Measurements from ENCODE around the gene MEI1. TPM values are rescaled to one million over a fixed set of nuclear protein-coding genes. Genes with fewer than 3 reads are reported as not detected.
A peak's percentile ranks its signal among the peaks of the same experiment; 100 is the strongest.
"Not testable (repeated sequence)": the region's sequence is repeated elsewhere in the genome, so short reads cannot be mapped to it uniquely, and the experiment has no call there.

The MEI1 gene
- total RNA-seq, 3 donors from 2014 or later: 13.4 to 21.6 (median 17.1) TPM

DNA sequence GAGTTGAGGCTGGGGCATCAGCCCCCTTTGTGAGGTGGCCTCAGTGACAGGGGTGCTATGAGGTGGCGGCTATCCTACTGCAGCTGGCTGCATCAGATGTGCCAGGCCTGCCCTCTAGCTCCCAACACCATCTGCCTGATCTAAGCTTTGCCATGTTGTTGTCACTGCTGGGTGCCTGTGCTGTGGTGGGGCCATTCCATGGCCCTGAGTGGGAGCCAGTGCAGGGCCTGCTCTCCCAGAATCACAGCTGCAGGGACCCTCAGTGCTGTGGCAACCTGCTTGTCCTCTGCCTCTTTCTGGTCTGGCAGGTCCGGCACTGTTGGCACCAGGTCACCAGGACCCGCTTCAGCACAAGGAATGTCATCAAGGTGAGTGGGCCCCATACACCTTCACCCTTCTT lies 8.8 kb upstream of the MEI1 start:
- DNase-seq: no peak
- ATAC-seq: no peak
- peaks cover 28% of the 10 kb centered on the region for H3K4me1 Mint-ChIP-seq (ENCODE audit: low read depth)
- H3K36me3 Mint-ChIP-seq (ENCODE audit: insufficient read depth): peaks cover 7% of the 10 kb centered on the region
- peak overlapping the region; percentile 99 for H3K4me3 Mint-ChIP-seq
- H3K27me3 Mint-ChIP-seq (ENCODE audit: low read depth): no peaks in the 10 kb centered on the region
- no peaks in the 10 kb centered on the region for H3K9me3 Mint-ChIP-seq

GRCh38 chr22:41695211-41695610 lies 4.1 kb upstream of the MEI1 start:
- Mint-ChIP-seq H3K27me3 (ENCODE audit: low read depth) (no peaks in the 10 kb centered on the region), H3K4me3 (no peak overlapping the region), H3K4me1 (ENCODE audit: low read depth) (peaks cover 16% of the 10 kb centered on the region), H3K9me3 (no peaks in the 10 kb centered on the region), H3K36me3 (ENCODE audit: insufficient read depth) (peaks cover 3% of the 10 kb centered on the region)
- ATAC-seq (no peak), DNase-seq (no peak)

DNA sequence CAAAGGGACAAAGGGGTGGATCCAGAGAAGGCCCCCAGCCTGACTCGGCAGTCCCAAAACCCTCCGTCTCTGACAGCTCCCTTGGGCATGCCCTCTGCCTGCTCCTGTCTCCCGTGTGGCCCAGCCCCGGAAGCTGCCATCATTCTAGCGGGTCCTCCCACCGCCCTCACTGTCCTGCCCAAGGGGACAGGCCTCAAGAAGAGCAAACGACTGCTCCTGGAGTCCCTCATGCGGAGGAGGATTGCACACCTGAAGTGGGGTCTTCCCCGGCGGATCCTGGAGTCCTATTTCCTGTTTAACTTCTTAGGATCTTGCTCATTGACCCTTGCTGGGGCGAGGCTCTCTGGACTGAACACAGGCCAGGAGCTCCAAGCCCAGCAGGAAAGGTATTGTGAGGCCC lies 2.6 kb upstream of the MEI1 start:
- no peak for ATAC-seq
- no peaks in the 10 kb centered on the region for H3K27me3 Mint-ChIP-seq (ENCODE audit: low read depth)
- no peaks in the 10 kb centered on the region for H3K36me3 Mint-ChIP-seq (ENCODE audit: insufficient read depth)
- no peak overlapping the region for H3K4me3 Mint-ChIP-seq
- DNase-seq: no peak
- peaks cover 9% of the 10 kb centered on the region for H3K4me1 Mint-ChIP-seq (ENCODE audit: low read depth)
- H3K9me3 Mint-ChIP-seq: no peaks in the 10 kb centered on the region

- ATAC-seq (peak; percentile 75 to 78), DNase-seq (peak; percentile 96)
- no peaks in the 10 kb centered on the region for H3K9me3 Mint-ChIP-seq
- no peaks in the 10 kb centered on the region for H3K36me3 Mint-ChIP-seq (ENCODE audit: insufficient read depth)
- peaks cover 9% of the 10 kb centered on the region for H3K4me1 Mint-ChIP-seq (ENCODE audit: low read depth)
- H3K4me3 Mint-ChIP-seq: peak overlapping the region; percentile 35
- H3K27me3 Mint-ChIP-seq (ENCODE audit: low read depth): no peaks in the 10 kb centered on the region
These were observed 2.1 kb upstream of the MEI1 start for GRCh38 chr22:41697126-41697775.

- Mint-ChIP-seq H3K4me1 (ENCODE audit: low read depth) (peaks cover 9% of the 10 kb centered on the region), H3K27me3 (ENCODE audit: low read depth) (no peaks in the 10 kb centered on the region), H3K9me3 (no peaks in the 10 kb centered on the region), H3K4me3 (no peak overlapping the region), H3K36me3 (ENCODE audit: insufficient read depth) (no peaks in the 10 kb centered on the region)
- ATAC-seq (no peak), DNase-seq (no peak)
These were observed 733 bp downstream of the MEI1 start for GRCh38 chr22:41700108-41700364.

DNA sequence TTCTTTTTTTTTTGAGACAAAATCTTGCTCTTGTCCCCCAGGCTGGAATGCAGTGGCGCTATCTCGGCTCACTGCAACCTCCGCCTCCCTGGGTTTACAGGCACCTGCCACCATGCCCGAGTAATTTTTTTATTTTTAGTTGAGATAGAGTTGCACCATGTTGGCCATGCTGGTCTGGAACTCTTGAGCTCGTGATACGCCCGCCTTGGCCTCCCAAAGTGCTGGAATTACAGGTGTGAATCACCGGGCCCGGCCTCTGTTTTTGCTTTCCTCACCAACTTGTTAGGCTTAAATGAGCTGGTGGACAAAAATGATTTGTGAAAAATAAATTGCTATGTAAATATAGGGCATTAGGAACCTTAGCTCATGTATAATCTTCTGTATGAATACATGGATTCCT lies 3.5 kb downstream of the MEI1 start:
- H3K4me3 Mint-ChIP-seq: no peak overlapping the region
- H3K9me3 Mint-ChIP-seq: no peaks in the 10 kb centered on the region
- ATAC-seq (no peak), DNase-seq (no peak)
- H3K4me1 Mint-ChIP-seq (ENCODE audit: low read depth): peaks cover 3% of the 10 kb centered on the region
- no peaks in the 10 kb centered on the region for H3K27me3 Mint-ChIP-seq (ENCODE audit: low read depth)
- H3K36me3 Mint-ChIP-seq (ENCODE audit: insufficient read depth): no peaks in the 10 kb centered on the region

DNA sequence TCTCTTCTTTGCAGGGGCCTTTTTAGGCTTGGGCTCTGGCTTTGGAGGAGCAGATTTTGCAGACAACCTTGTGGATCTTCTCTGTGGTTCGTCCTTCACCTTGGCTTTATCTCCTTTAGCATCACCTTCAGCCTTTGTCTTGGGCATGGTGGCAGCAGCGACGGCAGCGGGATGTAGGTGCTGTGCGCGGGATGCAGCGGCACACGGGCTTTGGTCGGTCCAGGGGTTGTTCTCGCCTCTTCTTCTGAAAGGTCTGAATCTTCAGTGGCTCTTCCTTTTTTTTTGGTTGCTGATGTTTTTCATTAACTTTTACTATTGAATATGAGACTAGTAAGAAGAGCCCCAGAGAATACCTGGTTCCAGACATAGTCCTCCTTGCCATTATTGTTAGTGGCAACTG lies 10.0 kb downstream of the MEI1 start:
- no peak for DNase-seq
- Mint-ChIP-seq H3K36me3 (ENCODE audit: insufficient read depth) (no peaks in the 10 kb centered on the region), H3K4me1 (ENCODE audit: low read depth) (no peaks in the 10 kb centered on the region), H3K4me3 (no peak overlapping the region), H3K9me3 (no peaks in the 10 kb centered on the region), H3K27me3 (ENCODE audit: low read depth) (no peaks in the 10 kb centered on the region)
- ATAC-seq: no peak

GRCh38 chr22:41713004-41713403 lies 13.7 kb downstream of the MEI1 start:
- H3K27me3 Mint-ChIP-seq (ENCODE audit: low read depth): no peaks in the 10 kb centered on the region
- no peak overlapping the region for H3K4me3 Mint-ChIP-seq
- no peaks in the 10 kb centered on the region for H3K4me1 Mint-ChIP-seq (ENCODE audit: low read depth)
- ATAC-seq: no peak
- no peaks in the 10 kb centered on the region for H3K9me3 Mint-ChIP-seq
- no peak for DNase-seq
- no peaks in the 10 kb centered on the region for H3K36me3 Mint-ChIP-seq (ENCODE audit: insufficient read depth)

DNA sequence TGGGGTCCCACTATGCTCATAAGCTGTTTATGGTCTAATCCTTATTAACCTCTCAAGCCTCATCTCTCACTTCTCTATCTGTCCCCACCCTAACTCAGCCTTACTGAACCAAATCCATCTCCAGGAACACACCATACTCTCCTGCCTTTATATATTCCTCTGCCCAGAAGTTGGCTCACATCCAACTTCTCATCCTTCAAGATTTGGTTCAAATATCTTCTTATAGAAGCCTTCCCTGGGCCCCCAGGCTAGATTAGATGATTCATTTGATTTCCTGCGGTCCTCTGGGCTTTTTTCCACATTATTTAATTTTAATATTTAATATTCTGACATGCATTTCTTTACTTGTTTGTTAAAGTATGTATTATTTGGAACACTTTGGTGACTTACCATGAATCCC lies 23.2 kb downstream of the MEI1 start:
- no peak overlapping the region for H3K4me3 Mint-ChIP-seq
- DNase-seq (no peak), ATAC-seq (no peak)
- peaks cover 4% of the 10 kb centered on the region for H3K27me3 Mint-ChIP-seq (ENCODE audit: low read depth)
- no peaks in the 10 kb centered on the region for H3K36me3 Mint-ChIP-seq (ENCODE audit: insufficient read depth)
- H3K4me1 Mint-ChIP-seq (ENCODE audit: low read depth): no peaks in the 10 kb centered on the region
- no peaks in the 10 kb centered on the region for H3K9me3 Mint-ChIP-seq

GRCh38 chr22:41725510-41726110 lies 26.3 kb downstream of the MEI1 start:
- H3K4me3 Mint-ChIP-seq: no peak overlapping the region
- peaks cover 4% of the 10 kb centered on the region for H3K27me3 Mint-ChIP-seq (ENCODE audit: low read depth)
- no peaks in the 10 kb centered on the region for H3K9me3 Mint-ChIP-seq
- no peak for DNase-seq
- ATAC-seq: no peak
- H3K36me3 Mint-ChIP-seq (ENCODE audit: insufficient read depth): no peaks in the 10 kb centered on the region
- H3K4me1 Mint-ChIP-seq (ENCODE audit: low read depth): no peaks in the 10 kb centered on the region

DNA sequence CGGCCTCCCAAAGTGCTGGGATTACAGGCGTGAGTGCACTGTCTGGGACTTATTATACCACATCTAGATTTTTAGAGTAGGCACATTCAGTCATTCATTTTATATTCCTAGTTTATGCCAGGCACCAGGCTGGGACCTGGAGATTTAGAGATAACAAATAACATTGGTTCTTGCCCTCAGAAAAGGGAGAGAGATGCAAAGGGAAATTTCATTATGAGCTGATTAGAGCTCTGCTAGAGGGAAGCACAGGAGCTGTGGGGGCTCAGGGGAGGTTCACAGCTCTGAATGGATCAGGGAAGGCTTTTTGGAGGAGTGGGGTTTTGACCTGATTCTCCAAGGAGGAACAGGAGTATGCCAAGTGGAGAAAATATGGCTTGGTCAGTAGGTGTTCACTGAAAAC lies 32.3 kb downstream of the MEI1 start:
- no peak for ATAC-seq
- Mint-ChIP-seq H3K36me3 (ENCODE audit: insufficient read depth) (no peaks in the 10 kb centered on the region), H3K4me1 (ENCODE audit: low read depth) (no peaks in the 10 kb centered on the region), H3K27me3 (ENCODE audit: low read depth) (no peaks in the 10 kb centered on the region), H3K4me3 (no peak overlapping the region), H3K9me3 (no peaks in the 10 kb centered on the region)
- no peak for DNase-seq

- no peak overlapping the region for H3K4me3 Mint-ChIP-seq
- DNase-seq: no peak
- no peaks in the 10 kb centered on the region for H3K36me3 Mint-ChIP-seq (ENCODE audit: insufficient read depth)
- no peaks in the 10 kb centered on the region for H3K9me3 Mint-ChIP-seq
- H3K27me3 Mint-ChIP-seq (ENCODE audit: low read depth): no peaks in the 10 kb centered on the region
- no peaks in the 10 kb centered on the region for H3K4me1 Mint-ChIP-seq (ENCODE audit: low read depth)
- ATAC-seq: no peak
These were observed 32.9 kb downstream of the MEI1 start for GRCh38 chr22:41732096-41732772.

- H3K36me3 Mint-ChIP-seq (ENCODE audit: insufficient read depth); H3K9me3 Mint-ChIP-seq; H3K4me1 Mint-ChIP-seq (ENCODE audit: low read depth); ATAC-seq; DNase-seq; H3K27me3 Mint-ChIP-seq (ENCODE audit: low read depth); H3K4me3 Mint-ChIP-seq: not testable (repeated sequence)
These were observed 33.9 kb downstream of the MEI1 start for GRCh38 chr22:41733241-41733640.

DNA sequence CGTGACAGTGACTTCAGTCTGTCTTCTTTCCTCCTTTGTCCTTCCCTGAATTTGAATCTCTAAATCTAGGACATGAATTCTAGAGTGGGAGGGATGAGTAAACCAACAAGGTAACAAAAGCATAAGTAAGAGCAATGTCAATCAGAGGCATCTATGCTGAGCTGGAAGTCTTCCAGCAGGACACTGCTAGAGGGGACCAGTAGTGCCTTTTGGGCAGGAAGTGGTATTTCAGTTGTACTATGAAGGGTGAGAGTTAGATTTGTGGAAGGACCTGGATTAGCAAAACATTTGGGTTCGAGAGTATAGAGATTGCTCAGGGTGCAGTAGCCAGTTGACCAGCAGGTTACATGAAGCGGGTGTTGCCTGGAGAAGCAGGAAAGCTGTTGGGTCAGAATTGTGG lies 40.3 kb downstream of the MEI1 start:
- Mint-ChIP-seq H3K27me3 (ENCODE audit: low read depth) (no peaks in the 10 kb centered on the region), H3K36me3 (ENCODE audit: insufficient read depth) (no peaks in the 10 kb centered on the region), H3K4me1 (ENCODE audit: low read depth) (peaks cover 4% of the 10 kb centered on the region), H3K9me3 (no peaks in the 10 kb centered on the region), H3K4me3 (no peak overlapping the region)
- ATAC-seq: no peak
- no peak for DNase-seq

GRCh38 chr22:41742918-41743317 lies 43.6 kb downstream of the MEI1 start:
- no peaks in the 10 kb centered on the region for H3K27me3 Mint-ChIP-seq (ENCODE audit: low read depth)
- ATAC-seq: no peak
- H3K4me3 Mint-ChIP-seq: no peak overlapping the region
- DNase-seq: no peak
- no peaks in the 10 kb centered on the region for H3K36me3 Mint-ChIP-seq (ENCODE audit: insufficient read depth)
- H3K9me3 Mint-ChIP-seq: no peaks in the 10 kb centered on the region
- peaks cover 10% of the 10 kb centered on the region for H3K4me1 Mint-ChIP-seq (ENCODE audit: low read depth)

Measured in activated T-cell treated with anti-CD3 and anti-CD28 coated beads, Interleukin-2, amount 50 U/mL, for 4 hours (primary cell).